ENCODE data around the gene ARMC12.

The ARMC12 gene

GRCh38 chr6:35777356-35778102 is 40.7 kb downstream of the ARMC12 start:
- no peak for DNase-seq

- DNase-seq: no peak
Observed at GRCh38 chr6:35778437-35778836, 41.6 kb downstream of the ARMC12 start.

- DNase-seq: no peak
Observed at GRCh38 chr6:35780719-35781118, 43.9 kb downstream of the ARMC12 start, which contains the start of gene CLPSL1. Gene CLPSL1, plus strand, starts transcription at chr6:35781019. Its CDS starts 92 bp downstream, at chr6:35781111.

GRCh38 chr6:35781290-35781689 is 44.5 kb downstream of the ARMC12 start:
- DNase-seq: no peak

- DNase-seq: no peak
Observed at GRCh38 chr6:35782424-35782823, 45.6 kb downstream of the ARMC12 start.

- no peak for DNase-seq
Observed at GRCh38 chr6:35784200-35784599, 47.4 kb downstream of the ARMC12 start.

- DNase-seq: no peak
Observed at GRCh38 chr6:35786272-35786671, 49.4 kb downstream of the ARMC12 start.

GRCh38 chr6:35786810-35787209 is 50.0 kb downstream of the ARMC12 start:
- no peak for DNase-seq

- no peak for DNase-seq
Observed at GRCh38 chr6:35787266-35788218, 50.7 kb downstream of the ARMC12 start.

GRCh38 chr6:35788423-35788982 is 51.7 kb downstream of the ARMC12 start:
- DNase-seq: no peak

GRCh38 chr6:35790683-35791082 is 53.9 kb downstream of the ARMC12 start:
- no peak for DNase-seq

- no peak for DNase-seq
Observed at GRCh38 chr6:35794536-35795452, 58.0 kb downstream of the ARMC12 start.

- DNase-seq: no peak
Observed at GRCh38 chr6:35795453-35796071, 58.7 kb downstream of the ARMC12 start.

- DNase-seq: no peak
Observed at GRCh38 chr6:35796236-35796635, 59.4 kb downstream of the ARMC12 start.

GRCh38 chr6:35797837-35798526 is 61.1 kb downstream of the ARMC12 start:
- DNase-seq: no peak

All from NCI-H2107 (cell line).